Measurements from ENCODE around the gene CHRD. TPM values are rescaled to one million over a fixed set of nuclear protein-coding genes. Genes with fewer than 3 reads are reported as not detected.

The CHRD gene
- total RNA-seq, 2 experiments from 2014 or later = not detected

GRCh38 chr3:184409946-184410500, 30.2 kb downstream of the CHRD start:
- ChIA-PET POLR2A (no interaction called here), CTCF (interaction anchor here (0.7 kb wide), 1 partner anchor 8 kb away, joined by 3 read pairs; no protein-coding TSS in a partner anchor)
- Mint-ChIP-seq H3K4me3 (no peak overlapping the region), H3K4me1 (ENCODE audit: low read depth) (no peaks in the 10 kb centered on the region), H3K9me3 (no peaks in the 10 kb centered on the region), H3K36me3 (ENCODE audit: low read depth) (no peaks in the 10 kb centered on the region), H3K27me3 (no peaks in the 10 kb centered on the region), H3K27ac (no peak overlapping the region)
- no peak for DNase-seq
- no peak for TF ChIP-seq CTCF (IDR thresholded peaks at IDR 0.05)
- ATAC-seq = no peak
- intact Hi-C loops (cut with micrococcal nuclease) = loop anchor here (10.0 kb wide), 1 partner anchor 105 kb away; no protein-coding TSS in a partner anchor

GRCh38 chr3:184414418-184415202, 34.8 kb downstream of the CHRD start:
- CTCF ChIA-PET = interaction anchor here (1.1 to 7.6 kb wide), 5 partner anchors 43 to 364 kb away, joined by 3 to 69 read pairs (median 5); no protein-coding TSS in a partner anchor
- Mint-ChIP-seq H3K36me3 (ENCODE audit: low read depth) (no peaks in the 10 kb centered on the region), H3K27ac (no peak overlapping the region), H3K4me1 (ENCODE audit: low read depth) (no peaks in the 10 kb centered on the region), H3K4me3 (no peak overlapping the region), H3K27me3 (no peaks in the 10 kb centered on the region), H3K9me3 (no peaks in the 10 kb centered on the region)
- ATAC-seq (no peak), DNase-seq (no peak)
- POLR2A ChIA-PET = interaction anchor here (0.6 kb wide), 1 partner anchor 77 kb away, joined by 4 read pairs; the partner anchor contains the start of gene FAM131A
- intact Hi-C loops (cut with micrococcal nuclease) = loop anchor here (10.0 kb wide), 1 partner anchor 100 kb away; no protein-coding TSS in a partner anchor
- no peak for TF ChIP-seq CTCF (IDR thresholded peaks at IDR 0.05)

- Mint-ChIP-seq H3K9me3 (no peaks in the 10 kb centered on the region), H3K36me3 (ENCODE audit: low read depth) (no peaks in the 10 kb centered on the region), H3K4me3 (no peak overlapping the region), H3K27ac (no peak overlapping the region), H3K27me3 (no peaks in the 10 kb centered on the region), H3K4me1 (ENCODE audit: low read depth) (no peaks in the 10 kb centered on the region)
- CTCF ChIA-PET = interaction anchor here (1.1 to 7.6 kb wide), 5 partner anchors 44 to 127 kb away, joined by 3 to 69 read pairs (median 5); no protein-coding TSS in a partner anchor
- POLR2A ChIA-PET = no interaction called here
- no peak for TF ChIP-seq CTCF (IDR thresholded peaks at IDR 0.05)
- no peak for DNase-seq
- intact Hi-C loops (cut with micrococcal nuclease) = loop anchor here (10.0 kb wide), 1 partner anchor 100 kb away; no protein-coding TSS in a partner anchor
- no peak for ATAC-seq
These were observed 35.3 kb downstream of the CHRD start for GRCh38 chr3:184415203-184415490.

GRCh38 chr3:184417619-184418327, 37.9 kb downstream of the CHRD start:
- H3K36me3 Mint-ChIP-seq (ENCODE audit: low read depth) = no peaks in the 10 kb centered on the region
- CTCF ChIA-PET = interaction anchor here (0.6 to 7.6 kb wide), 13 partner anchors 8 to 133 kb away, joined by 3 to 69 read pairs (median 4); no protein-coding TSS in a partner anchor
- POLR2A ChIA-PET = no interaction called here
- ATAC-seq (peak; percentile 98), DNase-seq (peak; percentile 78)
- no peak overlapping the region for H3K4me3 Mint-ChIP-seq
- no peaks in the 10 kb centered on the region for H3K9me3 Mint-ChIP-seq
- H3K27me3 Mint-ChIP-seq = peaks cover under 1% of the 10 kb centered on the region
- intact Hi-C loops (cut with micrococcal nuclease) = loop anchor here (2.0 to 10.0 kb wide), 2 partner anchors 97 to 127 kb away; no protein-coding TSS in a partner anchor
- H3K4me1 Mint-ChIP-seq (ENCODE audit: low read depth) = no peaks in the 10 kb centered on the region
- H3K27ac Mint-ChIP-seq = no peak overlapping the region
- TF ChIP-seq CTCF (IDR thresholded peaks at IDR 0.05) = peak; percentile 87
